T-helper 17 cell (primary cell): ENCODE data around the gene ANKRD10. TPM values are rescaled to one million over a fixed set of nuclear protein-coding genes. Genes with fewer than 3 reads are reported as not detected.

ENCODE experiments used
- ATAC-seq: fragments of 150-1000 bp; cut with Tn5 transposase; 2 replicates; pipeline ENCODE4 v1.10.0; 2021; ENCODE audit warnings: mild to moderate bottlenecking, moderate library complexity
- DNase-seq, 3 donors: peaks; one replicate each; pipeline versions ENCODE4 v3.0.0 to v3.0.0-alpha.2; 2020 to 2021
- H3K9me3 ChIP-seq: one replicate; pipeline ENCODE4 v1.7.0; 2013; ENCODE audit warnings: low read length, mild to moderate bottlenecking; ENCODE audit not compliant: control insufficient read depth, poor library complexity, severe bottlenecking
- H3K27ac Mint-ChIP-seq: one replicate; pipeline ENCODE4 v1.8.0; 2022; ENCODE audit warnings: mild to moderate bottlenecking, moderate library complexity, mixed read lengths
- H3K27me3 Mint-ChIP-seq: one replicate; pipeline ENCODE4 v1.8.0; 2022; ENCODE audit warnings: mixed read lengths
- H3K36me3 Mint-ChIP-seq: one replicate; pipeline ENCODE4 v1.8.0; 2022; ENCODE audit warnings: low read depth, mixed read lengths
- H3K4me1 Mint-ChIP-seq: one replicate; pipeline ENCODE4 v1.8.0; 2022; ENCODE audit warnings: mild to moderate bottlenecking, mixed read lengths
- H3K4me3 Mint-ChIP-seq: one replicate; pipeline ENCODE4 v1.8.0; 2022; ENCODE audit warnings: mild to moderate bottlenecking, moderate library complexity, mixed read lengths
- total RNA-seq, 4 donors: library from RNA in 2 of 4; stranded (reverse) in 2 of 4; gene quantifications; one replicate each; pipeline ENCODE4 v1.2.3 and lab custom pipeline; 2022 to 2026

ANKRD10 gene
- total RNA-seq, 2 donors from 2014 or later = 110 to 135 TPM

GRCh38 chr13:110902370-110902769, 12.5 kb downstream of the ANKRD10 start:
- ATAC-seq (no peak), DNase-seq (no peak)
- Mint-ChIP-seq H3K4me3 (no peak overlapping the region), H3K27ac (no peak overlapping the region), H3K36me3 (peaks cover 4% of the 10 kb centered on the region), H3K27me3 (no peaks in the 10 kb centered on the region), H3K4me1 (peaks cover 14% of the 10 kb centered on the region)
- no peaks in the 10 kb centered on the region for H3K9me3 ChIP-seq

- H3K4me1 Mint-ChIP-seq = peaks cover 12% of the 10 kb centered on the region
- no peak for DNase-seq
- no peaks in the 10 kb centered on the region for H3K9me3 ChIP-seq
- H3K27ac Mint-ChIP-seq = no peak overlapping the region
- no peak overlapping the region for H3K4me3 Mint-ChIP-seq
- ATAC-seq = no peak
- H3K36me3 Mint-ChIP-seq = peaks cover 6% of the 10 kb centered on the region
- no peaks in the 10 kb centered on the region for H3K27me3 Mint-ChIP-seq
Observed at GRCh38 chr13:110897521-110897920, 17.3 kb downstream of the ANKRD10 start.

GRCh38 chr13:110897014-110897413, 17.9 kb downstream of the ANKRD10 start:
- Mint-ChIP-seq H3K4me3 (no peak overlapping the region), H3K4me1 (peaks cover 12% of the 10 kb centered on the region), H3K27me3 (no peaks in the 10 kb centered on the region), H3K36me3 (peaks cover 6% of the 10 kb centered on the region), H3K27ac (peak overlapping the region; percentile 27)
- DNase-seq (no peak), ATAC-seq (no peak)
- H3K9me3 ChIP-seq = no peaks in the 10 kb centered on the region

- H3K4me1 Mint-ChIP-seq = peaks cover 12% of the 10 kb centered on the region
- no peak overlapping the region for H3K27ac Mint-ChIP-seq
- H3K27me3 Mint-ChIP-seq = no peaks in the 10 kb centered on the region
- peaks cover 6% of the 10 kb centered on the region for H3K36me3 Mint-ChIP-seq
- no peaks in the 10 kb centered on the region for H3K9me3 ChIP-seq
- DNase-seq (no peak), ATAC-seq (no peak)
- no peak overlapping the region for H3K4me3 Mint-ChIP-seq
Observed at GRCh38 chr13:110894086-110894485, 20.8 kb downstream of the ANKRD10 start.

- DNase-seq (no peak), ATAC-seq (no peak)
- Mint-ChIP-seq H3K4me3 (no peak overlapping the region), H3K36me3 (peaks cover 6% of the 10 kb centered on the region), H3K4me1 (peaks cover 12% of the 10 kb centered on the region), H3K27me3 (no peaks in the 10 kb centered on the region), H3K27ac (no peak overlapping the region)
- H3K9me3 ChIP-seq = no peaks in the 10 kb centered on the region
Observed at GRCh38 chr13:110893571-110893970, 21.3 kb downstream of the ANKRD10 start.

GRCh38 chr13:110890279-110891165, 24.3 kb downstream of the ANKRD10 start:
- no peaks in the 10 kb centered on the region for H3K9me3 ChIP-seq
- Mint-ChIP-seq H3K27ac (no peak overlapping the region), H3K4me3 (no peak overlapping the region), H3K36me3 (peaks cover 6% of the 10 kb centered on the region), H3K27me3 (no peaks in the 10 kb centered on the region), H3K4me1 (no peaks in the 10 kb centered on the region)
- no peak for DNase-seq
- ATAC-seq = no peak

- Mint-ChIP-seq H3K27me3 (no peaks in the 10 kb centered on the region), H3K4me3 (no peak overlapping the region), H3K27ac (no peak overlapping the region), H3K36me3 (peaks cover 6% of the 10 kb centered on the region), H3K4me1 (peaks cover 2% of the 10 kb centered on the region)
- no peaks in the 10 kb centered on the region for H3K9me3 ChIP-seq
- ATAC-seq (no peak), DNase-seq (no peak)
Observed at GRCh38 chr13:110888390-110888789, 26.5 kb downstream of the ANKRD10 start.

- no peak for ATAC-seq
- Mint-ChIP-seq H3K27ac (no peak overlapping the region), H3K4me1 (peaks cover 2% of the 10 kb centered on the region), H3K4me3 (no peak overlapping the region), H3K27me3 (no peaks in the 10 kb centered on the region), H3K36me3 (peaks cover 1% of the 10 kb centered on the region)
- H3K9me3 ChIP-seq = no peaks in the 10 kb centered on the region
- no peak for DNase-seq
Observed at GRCh38 chr13:110887597-110888333, 27.1 kb downstream of the ANKRD10 start.

GRCh38 chr13:110886870-110887596, 27.8 kb downstream of the ANKRD10 start:
- Mint-ChIP-seq H3K36me3 (no peaks in the 10 kb centered on the region), H3K27ac (no peak overlapping the region), H3K27me3 (no peaks in the 10 kb centered on the region), H3K4me1 (peaks cover 2% of the 10 kb centered on the region), H3K4me3 (no peak overlapping the region)
- ATAC-seq (no peak), DNase-seq (no peak)
- H3K9me3 ChIP-seq = no peaks in the 10 kb centered on the region

- H3K4me3 Mint-ChIP-seq = no peak overlapping the region
- H3K9me3 ChIP-seq = no peaks in the 10 kb centered on the region
- no peaks in the 10 kb centered on the region for H3K27me3 Mint-ChIP-seq
- H3K4me1 Mint-ChIP-seq = peaks cover 2% of the 10 kb centered on the region
- DNase-seq (no peak), ATAC-seq (no peak)
- H3K27ac Mint-ChIP-seq = no peak overlapping the region
- no peaks in the 10 kb centered on the region for H3K36me3 Mint-ChIP-seq
Observed at GRCh38 chr13:110885966-110886869, 28.7 kb downstream of the ANKRD10 start.

GRCh38 chr13:110885516-110885915, 29.4 kb downstream of the ANKRD10 start:
- H3K27me3 Mint-ChIP-seq = no peaks in the 10 kb centered on the region
- H3K4me1 Mint-ChIP-seq = peaks cover 2% of the 10 kb centered on the region
- H3K4me3 Mint-ChIP-seq = no peak overlapping the region
- no peak for ATAC-seq
- H3K27ac Mint-ChIP-seq = no peak overlapping the region
- no peaks in the 10 kb centered on the region for H3K36me3 Mint-ChIP-seq
- no peaks in the 10 kb centered on the region for H3K9me3 ChIP-seq
- no peak for DNase-seq

- no peak for ATAC-seq
- no peaks in the 10 kb centered on the region for H3K9me3 ChIP-seq
- H3K36me3 Mint-ChIP-seq = no peaks in the 10 kb centered on the region
- no peak overlapping the region for H3K27ac Mint-ChIP-seq
- peaks cover 2% of the 10 kb centered on the region for H3K4me1 Mint-ChIP-seq
- H3K27me3 Mint-ChIP-seq = no peaks in the 10 kb centered on the region
- no peak overlapping the region for H3K4me3 Mint-ChIP-seq
- DNase-seq = no peak
Observed at GRCh38 chr13:110884517-110884916, 30.4 kb downstream of the ANKRD10 start.
